WTC11 (cell line): Measurements from ENCODE around the gene OSBPL9.

Experiments used
- CTCF ChIP-seq: fragments of 200-600 bp; IDR thresholded peaks from 2 replicates; pipeline ENCODE4 v1.8.0; 2022; ENCODE audit warnings: antibody characterized with exemption
- NFYB ChIP-seq: sonication (generic); formaldehyde crosslinking; conservative IDR thresholded peaks from 2 replicates; pipeline ENCODE4 v1.8.0; 2022; ENCODE audit warnings: low read depth, missing genetic modification reagents
- USF1 ChIP-seq: sonication (generic); formaldehyde crosslinking; IDR thresholded peaks from 2 replicates; pipeline ENCODE4 v1.8.0; 2022; ENCODE audit warnings: mild to moderate bottlenecking, missing genetic modification reagents
- ZNF281 ChIP-seq: sonication (generic); formaldehyde crosslinking; IDR thresholded peaks from 2 replicates; pipeline ENCODE4 v1.8.0; 2023; ENCODE audit warnings: mild to moderate bottlenecking, missing genetic modification reagents
- ZNF423 ChIP-seq: fragments of 250-450 bp; sonication (Bioruptor Pico); IDR thresholded peaks from 2 replicates; pipeline ENCODE4 v2.1.2; 2022; ENCODE audit warnings: mild to moderate bottlenecking, moderate library complexity

DNA sequence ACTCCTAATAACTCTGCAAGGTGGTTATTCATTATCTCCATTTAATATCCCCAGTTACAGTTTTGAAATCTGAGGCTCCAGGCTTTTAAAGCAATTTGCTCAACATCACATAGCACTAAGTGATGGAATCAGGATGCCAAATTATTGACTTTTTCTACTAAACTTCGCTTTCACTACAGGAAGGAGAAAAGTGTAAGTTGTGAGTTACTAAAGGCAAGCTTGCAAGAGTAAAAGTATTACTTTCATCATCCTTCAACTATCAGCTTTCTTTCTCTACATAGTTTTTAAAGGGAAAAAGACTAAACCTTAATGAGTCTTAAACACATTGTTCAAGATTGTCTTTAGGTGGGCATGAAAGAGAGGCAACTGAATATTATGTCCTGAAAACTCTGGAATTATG lies 1.8 kb downstream of the OSBPL9 start:
- no peak for TF ChIP-seq ZNF423 (CRISPR knock-in tag)
- TF ChIP-seq CTCF = no peak
- no peak for TF ChIP-seq NFYB
- no peak for TF ChIP-seq ZNF281 (CRISPR knock-in tag)
- no peak for TF ChIP-seq USF1
